HEK293 (cell line): ENCODE data around the gene RASA3.
A peak's percentile ranks its signal among the peaks of the same experiment; 100 is the strongest.

Experiments used
- CTCF ChIA-PET: fragments of 350-600 bp; formaldehyde crosslinking; extraction: SDS; loops from one replicate; lab custom pipeline; 2021; ENCODE audit warnings: antibody characterized with exemption; lab: Yijun Ruan, JAX
- POLR2A ChIA-PET: fragments of 300-600 bp; formaldehyde crosslinking; extraction: SDS; loops from one replicate; lab custom pipeline; 2020; ENCODE audit warnings: antibody characterized with exemption, inconsistent platforms; lab: Yijun Ruan, JAX
- H3K27ac ChIP-seq: fragments of 200-500 bp; sonication (Bioruptor generic); 2 replicates; pipeline ENCODE4 v1.5.1; 2014; ENCODE audit warnings: low read depth, low read length, control low read depth, inconsistent platforms; ENCODE audit errors: extremely low read depth
- H3K36me3 ChIP-seq, 2 experiments: fragments of 200-500 bp in 1 of 2; sonication (Bioruptor generic) in 1 of 2; 1 replicate in 1 of 2; 2 replicates in 1 of 2; pipeline ENCODE4 v1.5.1; 2014 to 2017; ENCODE audit warnings: inconsistent platforms in 2 of 2, low read length in 2 of 2; ENCODE audit not compliant: control insufficient read depth in 2 of 2, insufficient read depth in 1 of 2
- H3K4me1 ChIP-seq: fragments of 200-500 bp; sonication (Bioruptor generic); 2 replicates; pipeline ENCODE4 v1.5.1; 2014; ENCODE audit warnings: mild to moderate bottlenecking, low read length, inconsistent platforms; ENCODE audit not compliant: control insufficient read depth, insufficient read depth
- H3K4me3 ChIP-seq: 2 replicates; pipeline ENCODE4 v1.5.1; 2011; ENCODE audit warnings: low read depth, mild to moderate bottlenecking, control low read depth, low read length, moderate library complexity
- H3K9me3 ChIP-seq: fragments of 200-500 bp; sonication (Bioruptor generic); 2 replicates; pipeline ENCODE4 v1.5.1; 2014; ENCODE audit warnings: low read depth, low read length, inconsistent platforms; ENCODE audit not compliant: control insufficient read depth, insufficient read depth
- BCL11B ChIP-seq: fragments of 450-650 bp; formaldehyde crosslinking; IDR thresholded peaks from 2 replicates; pipeline ENCODE4 v1.5.1; 2016; ENCODE audit warnings: low read depth, missing biosample characterization, missing genetic modification characterization
- BCL6B ChIP-seq: fragments of 450-650 bp; formaldehyde crosslinking; IDR thresholded peaks from 2 replicates; pipeline ENCODE4 v1.5.1; 2017; ENCODE audit warnings: missing biosample characterization, missing genetic modification characterization
- MEIS1 ChIP-seq: sonication (generic); formaldehyde crosslinking; IDR thresholded peaks from 2 replicates; pipeline ENCODE4 v1.8.1; 2022; ENCODE audit warnings: missing genetic modification reagents, mild to moderate bottlenecking, borderline replicate concordance
- ZFP3 ChIP-seq: fragments of 450-650 bp; formaldehyde crosslinking; IDR thresholded peaks from 2 replicates; pipeline ENCODE4 v1.5.1; 2016; ENCODE audit warnings: low read depth, missing biosample characterization, missing genetic modification characterization
- ZNF169 ChIP-seq: fragments of 450-650 bp; formaldehyde crosslinking; IDR thresholded peaks from 2 replicates; pipeline ENCODE4 v1.5.1; 2016; ENCODE audit warnings: missing biosample characterization, missing genetic modification characterization
- ZNF266 ChIP-seq: fragments of 450-650 bp; formaldehyde crosslinking; IDR thresholded peaks from 2 replicates; pipeline ENCODE4 v1.5.1; 2016; ENCODE audit warnings: missing biosample characterization, missing genetic modification characterization, low read depth
- ZNF274 ChIP-seq, 2 experiments: fragments of 200-500 bp in 1 of 2; fragments of 450-650 bp in 1 of 2; sonication (Bioruptor generic) in 1 of 2; formaldehyde crosslinking in 1 of 2; IDR thresholded peaks; 2 replicates each; pipeline versions ENCODE4 v1.5.1 to v1.6.1; 2014 to 2016; ENCODE audit warnings: borderline replicate concordance in 1 of 2, inconsistent platforms in 1 of 2, low read length in 1 of 2, missing biosample characterization in 1 of 2, missing genetic modification characterization in 1 of 2
- ZNF280C ChIP-seq: fragments of 450-650 bp; formaldehyde crosslinking; IDR thresholded peaks from 2 replicates; pipeline ENCODE4 v1.5.1; 2016; ENCODE audit warnings: missing biosample characterization, missing genetic modification characterization
- ZNF311 ChIP-seq: fragments of 450-650 bp; formaldehyde crosslinking; IDR thresholded peaks from 2 replicates; pipeline ENCODE4 v1.5.1; 2017; ENCODE audit warnings: missing biosample characterization, missing genetic modification characterization, borderline replicate concordance
- ZNF426 ChIP-seq: fragments of 450-650 bp; formaldehyde crosslinking; IDR thresholded peaks from 2 replicates; pipeline ENCODE4 v1.5.1; 2017; ENCODE audit warnings: missing biosample characterization, missing genetic modification characterization, mild to moderate bottlenecking, inconsistent platforms, moderate library complexity
- ZNF513 ChIP-seq: fragments of 450-650 bp; IDR thresholded peaks from 2 replicates; pipeline ENCODE4 v1.5.1; 2018; ENCODE audit warnings: missing biosample characterization, missing genetic modification characterization
- ZNF571 ChIP-seq: fragments of 450-650 bp; formaldehyde crosslinking; IDR thresholded peaks from 2 replicates; pipeline ENCODE4 v1.5.0; 2017; ENCODE audit warnings: missing biosample characterization, missing genetic modification characterization
- ZNF654 ChIP-seq: fragments of 450-650 bp; formaldehyde crosslinking; IDR thresholded peaks from 2 replicates; pipeline ENCODE4 v1.5.1; 2016; ENCODE audit warnings: low read depth, missing biosample characterization, missing genetic modification characterization
- ZNF660 ChIP-seq: fragments of 450-650 bp; IDR thresholded peaks from 2 replicates; pipeline ENCODE4 v1.5.1; 2018; ENCODE audit warnings: missing biosample characterization, mild to moderate bottlenecking, missing genetic modification characterization
- ZNF664 ChIP-seq: fragments of 450-650 bp; formaldehyde crosslinking; IDR thresholded peaks from 2 replicates; pipeline ENCODE4 v1.5.1; 2016; ENCODE audit warnings: missing biosample characterization, missing genetic modification characterization
- ZNF707 ChIP-seq: fragments of 450-650 bp; formaldehyde crosslinking; IDR thresholded peaks from 2 replicates; pipeline ENCODE4 v1.5.1; 2016; ENCODE audit warnings: missing biosample characterization, missing genetic modification characterization
- ZNF837 ChIP-seq: fragments of 450-650 bp; formaldehyde crosslinking; IDR thresholded peaks from 2 replicates; pipeline ENCODE4 v1.5.1; 2016; ENCODE audit warnings: missing biosample characterization, missing genetic modification characterization
- ZNF843 ChIP-seq: fragments of 450-650 bp; formaldehyde crosslinking; IDR thresholded peaks from 2 replicates; pipeline ENCODE4 v1.5.1; 2016; ENCODE audit warnings: missing biosample characterization, missing genetic modification characterization
- TF ChIP-seq, protein P1 (sequence below): fragments of 450-650 bp; formaldehyde crosslinking; conservative IDR thresholded peaks from 2 replicates; pipeline ENCODE4 v1.5.1; 2016; ENCODE audit warnings: low read depth, missing biosample characterization, missing genetic modification characterization
- TF ChIP-seq, protein P2 (sequence below): fragments of 450-650 bp; formaldehyde crosslinking; IDR thresholded peaks from 2 replicates; pipeline ENCODE4 v1.5.1; 2016; ENCODE audit warnings: missing biosample characterization, missing genetic modification characterization

RASA3 gene

GRCh38 chr13:114125589-114125988, 6.8 kb downstream of the RASA3 start:
- H3K9me3 ChIP-seq: no peaks in the 10 kb centered on the region
- CTCF ChIA-PET: no interaction called here
- POLR2A ChIA-PET: no interaction called here
- TF ChIP-seq ZNF707 (tag by site-specific recombination) (no peak), ZNF837 (no peak), BCL11B (tag by site-specific recombination) (no peak), ZNF266 (tag by site-specific recombination) (no peak), ZNF660 (no peak), ZNF513 (tag by site-specific recombination) (no peak), ZNF571 (tag by site-specific recombination) (no peak), ZNF654 (no peak), ZNF169 (tag by site-specific recombination) (no peak), ZNF274 (IDR thresholded peaks at IDR 0.05; ENCODE audit: low read length) (no peak), ZNF274 (tag by site-specific recombination; IDR thresholded peaks at IDR 0.05; ENCODE audit: borderline replicate concordance) (no peak), ZNF311 (tag by site-specific recombination) (no peak), ZFP3 (tag by site-specific recombination) (no peak), ZNF280C (tag by site-specific recombination) (no peak), ZNF843 (tag by site-specific recombination) (no peak), ZNF664 (no peak), MEIS1 (CRISPR knock-in tag) (no peak)
- TF ChIP-seq, protein P1, sequence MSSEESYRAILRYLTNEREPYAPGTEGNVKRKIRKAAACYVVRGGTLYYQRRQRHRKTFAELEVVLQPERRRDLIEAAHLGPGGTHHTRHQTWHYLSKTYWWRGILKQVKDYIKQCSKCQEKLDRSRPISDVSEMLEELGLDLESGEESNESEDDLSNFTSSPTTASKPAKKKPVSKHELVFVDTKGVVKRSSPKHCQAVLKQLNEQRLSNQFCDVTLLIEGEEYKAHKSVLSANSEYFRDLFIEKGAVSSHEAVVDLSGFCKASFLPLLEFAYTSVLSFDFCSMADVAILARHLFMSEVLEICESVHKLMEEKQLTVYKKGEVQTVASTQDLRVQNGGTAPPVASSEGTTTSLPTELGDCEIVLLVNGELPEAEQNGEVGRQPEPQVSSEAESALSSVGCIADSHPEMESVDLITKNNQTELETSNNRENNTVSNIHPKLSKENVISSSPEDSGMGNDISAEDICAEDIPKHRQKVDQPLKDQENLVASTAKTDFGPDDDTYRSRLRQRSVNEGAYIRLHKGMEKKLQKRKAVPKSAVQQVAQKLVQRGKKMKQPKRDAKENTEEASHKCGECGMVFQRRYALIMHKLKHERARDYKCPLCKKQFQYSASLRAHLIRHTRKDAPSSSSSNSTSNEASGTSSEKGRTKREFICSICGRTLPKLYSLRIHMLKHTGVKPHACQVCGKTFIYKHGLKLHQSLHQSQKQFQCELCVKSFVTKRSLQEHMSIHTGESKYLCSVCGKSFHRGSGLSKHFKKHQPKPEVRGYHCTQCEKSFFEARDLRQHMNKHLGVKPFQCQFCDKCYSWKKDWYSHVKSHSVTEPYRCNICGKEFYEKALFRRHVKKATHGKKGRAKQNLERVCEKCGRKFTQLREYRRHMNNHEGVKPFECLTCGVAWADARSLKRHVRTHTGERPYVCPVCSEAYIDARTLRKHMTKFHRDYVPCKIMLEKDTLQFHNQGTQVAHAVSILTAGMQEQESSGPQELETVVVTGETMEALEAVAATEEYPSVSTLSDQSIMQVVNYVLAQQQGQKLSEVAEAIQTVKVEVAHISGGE (tag by site-specific recombination): no peak
- TF ChIP-seq, protein P2, sequence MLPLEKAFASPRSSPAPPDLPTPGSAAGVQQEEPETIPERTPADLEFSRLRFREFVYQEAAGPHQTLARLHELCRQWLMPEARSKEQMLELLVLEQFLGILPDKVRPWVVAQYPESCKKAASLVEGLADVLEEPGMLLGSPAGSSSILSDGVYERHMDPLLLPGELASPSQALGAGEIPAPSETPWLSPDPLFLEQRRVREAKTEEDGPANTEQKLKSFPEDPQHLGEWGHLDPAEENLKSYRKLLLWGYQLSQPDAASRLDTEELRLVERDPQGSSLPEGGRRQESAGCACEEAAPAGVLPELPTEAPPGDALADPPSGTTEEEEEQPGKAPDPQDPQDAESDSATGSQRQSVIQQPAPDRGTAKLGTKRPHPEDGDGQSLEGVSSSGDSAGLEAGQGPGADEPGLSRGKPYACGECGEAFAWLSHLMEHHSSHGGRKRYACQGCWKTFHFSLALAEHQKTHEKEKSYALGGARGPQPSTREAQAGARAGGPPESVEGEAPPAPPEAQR: no peak
- H3K4me3 ChIP-seq: no peak overlapping the region
- H3K27ac ChIP-seq: no peak overlapping the region
- H3K36me3 ChIP-seq: no peaks in the 10 kb centered on the region
- no peaks in the 10 kb centered on the region for H3K4me1 ChIP-seq

GRCh38 chr13:114124921-114125320, 7.5 kb downstream of the RASA3 start:
- Histone ChIP-seq H3K36me3 (no peaks in the 10 kb centered on the region), H3K4me1 (no peaks in the 10 kb centered on the region), H3K27ac (no peak overlapping the region), H3K4me3 (no peak overlapping the region), H3K9me3 (no peaks in the 10 kb centered on the region)
- POLR2A ChIA-PET: no interaction called here
- CTCF ChIA-PET: no interaction called here
- no peak for TF ChIP-seq ZNF426
- peak; percentile 27; the same call in 1 of the 2 replicates for TF ChIP-seq BCL6B
